ENCODE measurements around the gene FN1. TPM values are rescaled to one million over a fixed set of nuclear protein-coding genes. Genes with fewer than 3 reads are reported as not detected.

Gene FN1
- total RNA-seq, 4 donors from 2014 or later: 89.1 to 312 (median 156) TPM

GRCh38 chr2:215435280-215435869, 493 bp downstream of the FN1 start:
- intact Hi-C loops (cut with DNase I): no loop called here
- no peaks in the 10 kb centered on the region for H3K27me3 ChIP-seq
- H3K4me3 ChIP-seq (replicated peaks in 1 of 3): peak overlapping the region in 2 of 3 donors; percentile 24 to 38
- 2 to 5% methylated on average over 26 to 27 of the region's 31 CpGs for WGBS, 2 donors
- H3K27ac ChIP-seq: peak overlapping the region in 2 of 3 donors; percentile 37 to 73
- no peaks in the 10 kb centered on the region for H3K9me3 ChIP-seq
- TF ChIP-seq POLR2A (IDR thresholded peaks at IDR 0.05): no peak
- TF ChIP-seq, protein P1, sequence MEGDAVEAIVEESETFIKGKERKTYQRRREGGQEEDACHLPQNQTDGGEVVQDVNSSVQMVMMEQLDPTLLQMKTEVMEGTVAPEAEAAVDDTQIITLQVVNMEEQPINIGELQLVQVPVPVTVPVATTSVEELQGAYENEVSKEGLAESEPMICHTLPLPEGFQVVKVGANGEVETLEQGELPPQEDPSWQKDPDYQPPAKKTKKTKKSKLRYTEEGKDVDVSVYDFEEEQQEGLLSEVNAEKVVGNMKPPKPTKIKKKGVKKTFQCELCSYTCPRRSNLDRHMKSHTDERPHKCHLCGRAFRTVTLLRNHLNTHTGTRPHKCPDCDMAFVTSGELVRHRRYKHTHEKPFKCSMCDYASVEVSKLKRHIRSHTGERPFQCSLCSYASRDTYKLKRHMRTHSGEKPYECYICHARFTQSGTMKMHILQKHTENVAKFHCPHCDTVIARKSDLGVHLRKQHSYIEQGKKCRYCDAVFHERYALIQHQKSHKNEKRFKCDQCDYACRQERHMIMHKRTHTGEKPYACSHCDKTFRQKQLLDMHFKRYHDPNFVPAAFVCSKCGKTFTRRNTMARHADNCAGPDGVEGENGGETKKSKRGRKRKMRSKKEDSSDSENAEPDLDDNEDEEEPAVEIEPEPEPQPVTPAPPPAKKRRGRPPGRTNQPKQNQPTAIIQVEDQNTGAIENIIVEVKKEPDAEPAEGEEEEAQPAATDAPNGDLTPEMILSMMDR (IDR thresholded peaks at IDR 0.05): no peak
- peaks cover 7% of the 10 kb centered on the region in 2 donors for H3K4me1 ChIP-seq
- peak; percentile 5 to 12 for DNase-seq
- no peaks in the 10 kb centered on the region for H3K36me3 ChIP-seq

DNA sequence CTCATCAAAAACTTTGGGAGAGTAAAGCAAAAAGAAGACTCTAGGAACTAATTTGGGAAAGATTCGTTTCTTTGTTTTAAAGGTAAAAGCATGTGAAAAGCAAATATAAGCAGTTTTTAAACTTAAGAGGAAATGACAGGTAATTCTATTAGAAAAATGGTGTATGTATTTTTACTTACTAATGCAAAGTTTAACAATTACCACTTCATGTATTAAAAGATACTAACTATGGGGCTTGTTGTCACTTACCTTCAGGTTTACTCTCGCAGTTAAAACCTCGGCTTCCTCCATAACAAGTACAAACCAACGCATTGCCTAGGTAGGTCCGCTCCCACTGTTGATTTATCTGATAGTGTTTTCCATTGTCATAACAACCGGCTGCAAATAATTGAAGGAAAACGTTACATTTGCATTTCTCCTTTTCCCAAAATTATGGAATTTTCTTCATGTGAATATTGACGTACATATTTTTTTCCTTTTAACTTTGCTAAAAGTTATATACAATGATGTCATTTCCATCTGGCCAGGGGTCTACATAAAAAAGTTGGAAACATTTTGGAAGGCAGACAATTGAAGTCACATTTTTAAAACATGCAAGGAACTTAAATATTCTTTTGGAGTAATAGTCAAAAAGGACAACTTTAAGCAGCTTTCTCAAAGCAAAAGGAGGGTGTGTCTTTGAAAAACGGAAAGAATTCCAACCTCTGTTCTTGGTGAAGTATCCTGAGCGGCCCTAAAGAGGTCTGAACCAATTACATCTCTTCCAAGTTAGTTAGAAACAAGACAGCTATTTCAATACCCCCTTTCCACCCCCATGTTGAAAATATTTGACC, 1.2 kb downstream of the FN1 start:
- TF ChIP-seq, protein P1 (IDR thresholded peaks at IDR 0.05): no peak
- TF ChIP-seq POLR2A (IDR thresholded peaks at IDR 0.05): no peak
- intact Hi-C loops (cut with DNase I): no loop called here
- no peak for DNase-seq
- no peaks in the 10 kb centered on the region for H3K9me3 ChIP-seq
- 54 to 69% methylated on average over 10 of the region's 10 CpGs for WGBS, 2 donors
- H3K4me1 ChIP-seq: peaks cover 7% of the 10 kb centered on the region in 2 donors
- no peaks in the 10 kb centered on the region for H3K36me3 ChIP-seq
- H3K27me3 ChIP-seq: no peaks in the 10 kb centered on the region
- peak overlapping the region in 1 of 3 donors; percentile 38 for H3K4me3 ChIP-seq (replicated peaks in 1 of 3)
- H3K27ac ChIP-seq: peak overlapping the region in 1 of 3 donors; percentile 73

DNA sequence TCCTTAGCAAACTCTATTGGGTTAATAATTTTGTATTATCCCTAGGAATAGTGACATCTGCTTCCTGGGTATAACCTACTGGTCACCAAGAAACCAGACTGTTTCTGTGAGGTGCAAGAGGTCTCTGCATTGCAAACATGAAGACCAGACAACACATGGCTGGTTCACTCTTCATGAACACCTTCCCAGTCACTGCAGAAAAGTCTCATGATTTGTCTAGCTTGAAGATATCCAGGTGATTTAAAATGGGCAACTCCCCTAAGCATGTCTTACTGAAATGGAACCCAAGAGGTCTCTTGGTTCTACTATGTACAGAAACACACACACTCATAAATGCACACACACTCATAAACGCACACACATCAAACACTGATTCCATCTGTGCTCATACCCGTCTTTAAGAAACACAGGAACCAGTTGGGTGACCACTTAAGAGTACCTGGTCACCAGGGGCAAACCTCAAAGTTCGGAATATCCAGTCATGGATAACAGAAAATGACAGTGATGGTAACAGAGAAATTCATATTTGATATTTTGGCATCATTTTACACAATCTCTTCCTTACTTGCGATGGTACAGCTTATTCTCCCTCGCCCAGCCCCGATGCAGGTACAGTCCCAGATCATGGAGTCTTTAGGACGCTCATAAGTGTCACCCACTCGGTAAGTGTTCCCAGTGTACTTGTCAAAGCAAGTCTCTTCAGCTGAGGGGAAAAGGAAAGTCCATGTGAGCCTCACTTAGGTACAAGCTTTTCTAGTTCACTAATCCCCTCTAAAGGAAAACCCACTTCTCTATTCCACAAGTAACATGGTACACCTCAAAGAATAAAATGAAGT, 2.9 kb downstream of the FN1 start:
- Histone ChIP-seq H3K4me3 (replicated peaks in 1 of 3) (no peak overlapping the region), H3K4me1 (peaks cover 7% of the 10 kb centered on the region in 2 donors)

DNA sequence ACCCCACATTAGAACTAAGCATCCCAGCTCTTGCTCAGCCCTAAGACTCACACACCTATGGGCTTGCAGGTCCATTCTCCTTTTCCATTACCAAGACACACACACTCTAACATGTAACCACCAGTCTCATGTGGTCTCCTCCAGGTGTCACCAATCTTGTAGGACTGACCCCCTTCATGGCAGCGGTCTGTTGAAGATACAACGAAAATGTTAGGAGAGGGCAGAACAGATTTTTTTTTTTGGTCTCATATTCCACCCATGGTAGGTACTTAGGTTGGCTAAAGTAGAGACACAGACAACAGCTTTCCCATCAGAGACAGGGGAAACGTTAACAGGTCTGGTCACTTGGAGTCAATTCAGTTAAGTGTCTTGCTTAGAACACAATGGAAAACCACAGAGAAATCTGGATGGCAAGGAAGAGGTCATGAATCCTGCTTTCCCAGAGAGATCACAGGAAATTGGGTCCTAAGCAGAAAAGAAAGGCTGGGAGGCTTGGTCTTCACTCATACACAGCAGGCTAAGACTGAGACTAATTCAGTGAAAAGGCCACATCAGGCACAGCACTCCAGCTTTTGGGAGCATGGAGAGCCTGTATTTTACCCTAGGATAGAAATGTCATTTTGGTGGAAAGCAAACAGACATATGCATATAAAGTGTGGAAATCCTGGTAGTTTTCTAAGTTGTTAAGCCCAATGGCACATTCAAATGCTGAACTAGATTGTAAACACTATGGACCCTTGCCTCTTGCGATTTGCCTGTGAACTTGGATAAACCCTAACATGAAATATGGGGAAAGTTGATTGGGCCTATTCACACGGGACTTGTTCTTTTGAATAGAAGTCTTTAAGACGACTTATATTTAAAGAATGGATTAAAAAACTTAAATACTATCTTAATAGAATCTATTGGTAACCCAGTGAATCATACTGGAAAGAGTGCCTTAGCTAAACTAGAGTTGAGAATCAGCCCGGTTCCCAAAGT, 3.8 kb downstream of the FN1 start:
- no peak for DNase-seq
- intact Hi-C loops (cut with DNase I): no loop called here
- no peaks in the 10 kb centered on the region for H3K9me3 ChIP-seq
- H3K4me1 ChIP-seq: peaks cover 7% of the 10 kb centered on the region in 2 donors
- H3K27ac ChIP-seq: no peak overlapping the region
- H3K4me3 ChIP-seq (replicated peaks in 1 of 3): no peak overlapping the region
- no peaks in the 10 kb centered on the region for H3K36me3 ChIP-seq
- no peaks in the 10 kb centered on the region for H3K27me3 ChIP-seq
- WGBS, 2 donors: 89 to 92% methylated on average over 7 of the region's 7 CpGs
- no peak for TF ChIP-seq POLR2A (IDR thresholded peaks at IDR 0.05)
- TF ChIP-seq, protein P1 (IDR thresholded peaks at IDR 0.05): no peak

More for the DNA sequence above, 2.9 kb downstream of the FN1 start:
- TF ChIP-seq, protein P1 (IDR thresholded peaks at IDR 0.05): no peak
- TF ChIP-seq POLR2A (IDR thresholded peaks at IDR 0.05): no peak
- WGBS, 2 donors: 68 to 69% methylated on average over 8 of the region's 8 CpGs
- no peaks in the 10 kb centered on the region for H3K9me3 ChIP-seq
- no peaks in the 10 kb centered on the region for H3K36me3 ChIP-seq
- DNase-seq: no peak
- peak overlapping the region in 1 of 3 donors; percentile 8 for H3K27ac ChIP-seq
- no peaks in the 10 kb centered on the region for H3K27me3 ChIP-seq
- intact Hi-C loops (cut with DNase I): no loop called here

All from thyroid gland (tissue), 4 donors.